Measurements from ENCODE around the gene ITGAX.

GRCh38 chr16:31362476-31363405 is 7.8 kb downstream of the ITGAX start:
- no peak for TF ChIP-seq CTCF (IDR thresholded peaks at IDR 0.05; ENCODE audit: low read depth, low read length, missing input control)
- TF ChIP-seq REST (IDR thresholded peaks at IDR 0.05), result no peak
- TF ChIP-seq YY1 (IDR thresholded peaks at IDR 0.05), result no peak
- TF ChIP-seq EGR1 (IDR thresholded peaks at IDR 0.05; ENCODE audit: low read depth in 2 of 2), result no peak
- TF ChIP-seq GABPA (IDR thresholded peaks at IDR 0.05 in 1 of 2, conservative IDR thresholded peaks at IDR 0.05 in 1 of 2), result no peak
- no peak for TF ChIP-seq RXRA (IDR thresholded peaks at IDR 0.05)

Measured in liver (tissue), 3 donors.